ENCODE measurements around the gene C1orf232.

C1orf232 gene

GRCh38 chr1:26189751-26190275, 21.1 kb upstream of the C1orf232 start:
- Histone ChIP-seq H2AFZ (ENCODE audit: low read length) (no peak overlapping the region), H3K27me3 (ENCODE audit: control insufficient read depth in 3 of 3, insufficient read depth in 3 of 3, low read depth in 1 of 3, low read length in 3 of 3) (peaks cover 0 to 6% (median 0%) of the 10 kb centered on the region in 3 experiments), H3K9ac (ENCODE audit: low read depth, low read length, poor library complexity) (no peak overlapping the region), H3K4me1 (ENCODE audit: control insufficient read depth in 2 of 2, insufficient read depth in 1 of 2, low read depth in 1 of 2, low read length in 2 of 2) (peaks cover 5 to 13% of the 10 kb centered on the region in 2 donors), H2AK5ac (ENCODE audit: low read depth, low read length) (no peak overlapping the region), H3K27ac (replicated peaks; ENCODE audit: low read length) (peak overlapping the region; percentile 49), H2BK12ac (ENCODE audit: low read length) (no peak overlapping the region), H4K8ac (ENCODE audit: low read depth, low read length) (no peak overlapping the region), H3K14ac (ENCODE audit: low read length) (no peak overlapping the region), H2BK5ac (ENCODE audit: low read length) (no peak overlapping the region), H3K4me3 (ENCODE audit: low read length in 2 of 2) (no peak overlapping the region), H3K4ac (ENCODE audit: low read length) (no peak overlapping the region), H3K79me1 (ENCODE audit: low read depth, low read length) (no peaks in the 10 kb centered on the region), H3K36me3 (replicated peaks in 1 of 2; ENCODE audit: control insufficient read depth in 2 of 2, insufficient read depth in 2 of 2, low read length in 2 of 2) (peaks cover 0 to 7% of the 10 kb centered on the region in 2 donors), H2BK15ac (ENCODE audit: low read length) (no peak overlapping the region), H2BK120ac (ENCODE audit: low read depth, low read length) (no peak overlapping the region), H3K4me2 (ENCODE audit: insufficient read depth, low read length, poor library complexity, severe bottlenecking) (no peak overlapping the region), H4K91ac (ENCODE audit: low read depth, low read length, poor library complexity) (no peak overlapping the region), H3K23ac (ENCODE audit: low read depth, low read length, poor library complexity) (no peak overlapping the region), H3K18ac (ENCODE audit: low read length) (peak overlapping the region; percentile 36), H3K9me3 (replicated peaks in 1 of 2; ENCODE audit: control insufficient read depth in 2 of 2, insufficient read depth in 1 of 2, low read depth in 1 of 2, low read length in 2 of 2) (no peaks in the 10 kb centered on the region)
- no CpG with 5 or more reads among the region's 7 CpGs for WGBS, 2 donors (ENCODE audit: extremely low coverage in 2 of 2, insufficient read length in 2 of 2, insufficient replicate concordance in 1 of 2)
- no peak for DNase-seq (ENCODE audit: low spot score)

- H3K4me2 ChIP-seq (ENCODE audit: insufficient read depth, low read length, poor library complexity, severe bottlenecking): no peak overlapping the region
- no peak overlapping the region for H2BK12ac ChIP-seq (ENCODE audit: low read length)
- no peak overlapping the region for H3K4ac ChIP-seq (ENCODE audit: low read length)
- H3K9ac ChIP-seq (ENCODE audit: low read depth, low read length, poor library complexity): no peak overlapping the region
- no peak overlapping the region for H4K8ac ChIP-seq (ENCODE audit: low read depth, low read length)
- H2AK5ac ChIP-seq (ENCODE audit: low read depth, low read length): no peak overlapping the region
- no peak overlapping the region for H2BK120ac ChIP-seq (ENCODE audit: low read depth, low read length)
- H3K4me3 ChIP-seq (ENCODE audit: low read length in 2 of 2): no peak overlapping the region
- H3K4me1 ChIP-seq (ENCODE audit: control insufficient read depth in 2 of 2, insufficient read depth in 1 of 2, low read depth in 1 of 2, low read length in 2 of 2): peaks cover 5 to 13% of the 10 kb centered on the region in 2 donors
- peaks cover 0 to 4% (median 0%) of the 10 kb centered on the region in 3 experiments for H3K27me3 ChIP-seq (ENCODE audit: control insufficient read depth in 3 of 3, insufficient read depth in 3 of 3, low read depth in 1 of 3, low read length in 3 of 3)
- no peaks in the 10 kb centered on the region for H3K9me3 ChIP-seq (replicated peaks in 1 of 2; ENCODE audit: control insufficient read depth in 2 of 2, insufficient read depth in 1 of 2, low read depth in 1 of 2, low read length in 2 of 2)
- no peak overlapping the region for H3K14ac ChIP-seq (ENCODE audit: low read length)
- peak overlapping the region; percentile 58 for H3K23ac ChIP-seq (ENCODE audit: low read depth, low read length, poor library complexity)
- no peak overlapping the region for H3K27ac ChIP-seq (replicated peaks; ENCODE audit: low read length)
- peak overlapping the region; percentile 22 for H2BK5ac ChIP-seq (ENCODE audit: low read length)
- H2BK15ac ChIP-seq (ENCODE audit: low read length): no peak overlapping the region
- H4K91ac ChIP-seq (ENCODE audit: low read depth, low read length, poor library complexity): no peak overlapping the region
- H3K79me1 ChIP-seq (ENCODE audit: low read depth, low read length): no peaks in the 10 kb centered on the region
- no CpG with 5 or more reads among the region's 6 CpGs for WGBS, 2 donors (ENCODE audit: extremely low coverage in 2 of 2, insufficient read length in 2 of 2, insufficient replicate concordance in 1 of 2)
- no peak for DNase-seq (ENCODE audit: low spot score)
- H3K18ac ChIP-seq (ENCODE audit: low read length): no peak overlapping the region
- H3K36me3 ChIP-seq (replicated peaks in 1 of 2; ENCODE audit: control insufficient read depth in 2 of 2, insufficient read depth in 2 of 2, low read length in 2 of 2): peaks cover 0 to 7% of the 10 kb centered on the region in 2 donors
- H2AFZ ChIP-seq (ENCODE audit: low read length): no peak overlapping the region
Observed at GRCh38 chr1:26189331-26189730, 20.6 kb upstream of the C1orf232 start.

- H2BK12ac ChIP-seq (ENCODE audit: low read length): no peak overlapping the region
- no peak for DNase-seq (ENCODE audit: low spot score)
- WGBS, 2 donors (ENCODE audit: extremely low coverage in 2 of 2, insufficient read length in 2 of 2, insufficient replicate concordance in 1 of 2): no CpG with 5 or more reads among the region's 8 CpGs
- H3K4me1 ChIP-seq (ENCODE audit: control insufficient read depth in 2 of 2, insufficient read depth in 1 of 2, low read depth in 1 of 2, low read length in 2 of 2): peaks cover 5 to 13% of the 10 kb centered on the region in 2 donors
- no peak overlapping the region for H2BK5ac ChIP-seq (ENCODE audit: low read length)
- H2AFZ ChIP-seq (ENCODE audit: low read length): no peak overlapping the region
- H3K4me3 ChIP-seq (ENCODE audit: low read length in 2 of 2): no peak overlapping the region
- H3K27ac ChIP-seq (replicated peaks; ENCODE audit: low read length): no peak overlapping the region
- H2AK5ac ChIP-seq (ENCODE audit: low read depth, low read length): no peak overlapping the region
- no peak overlapping the region for H4K91ac ChIP-seq (ENCODE audit: low read depth, low read length, poor library complexity)
- no peaks in the 10 kb centered on the region for H3K27me3 ChIP-seq (ENCODE audit: control insufficient read depth in 3 of 3, insufficient read depth in 3 of 3, low read depth in 1 of 3, low read length in 3 of 3)
- H3K9ac ChIP-seq (ENCODE audit: low read depth, low read length, poor library complexity): peak overlapping the region; percentile 44
- no peak overlapping the region for H3K14ac ChIP-seq (ENCODE audit: low read length)
- H2BK15ac ChIP-seq (ENCODE audit: low read length): no peak overlapping the region
- no peak overlapping the region for H3K4me2 ChIP-seq (ENCODE audit: insufficient read depth, low read length, poor library complexity, severe bottlenecking)
- H3K36me3 ChIP-seq (replicated peaks in 1 of 2; ENCODE audit: control insufficient read depth in 2 of 2, insufficient read depth in 2 of 2, low read length in 2 of 2): peaks cover 0 to 7% of the 10 kb centered on the region in 2 donors
- peak overlapping the region; percentile 31 for H2BK120ac ChIP-seq (ENCODE audit: low read depth, low read length)
- H3K23ac ChIP-seq (ENCODE audit: low read depth, low read length, poor library complexity): no peak overlapping the region
- H3K9me3 ChIP-seq (replicated peaks in 1 of 2; ENCODE audit: control insufficient read depth in 2 of 2, insufficient read depth in 1 of 2, low read depth in 1 of 2, low read length in 2 of 2): no peaks in the 10 kb centered on the region
- H3K18ac ChIP-seq (ENCODE audit: low read length): peak overlapping the region; percentile 25
- H3K79me1 ChIP-seq (ENCODE audit: low read depth, low read length): no peaks in the 10 kb centered on the region
- H4K8ac ChIP-seq (ENCODE audit: low read depth, low read length): peak overlapping the region; percentile 17
- H3K4ac ChIP-seq (ENCODE audit: low read length): no peak overlapping the region
Observed at GRCh38 chr1:26188477-26188876, 19.7 kb upstream of the C1orf232 start.

- no peak overlapping the region for H2BK5ac ChIP-seq (ENCODE audit: low read length)
- no peak overlapping the region for H3K4me3 ChIP-seq (ENCODE audit: low read length in 2 of 2)
- no peak overlapping the region for H2AK5ac ChIP-seq (ENCODE audit: low read depth, low read length)
- H3K4me2 ChIP-seq (ENCODE audit: insufficient read depth, low read length, poor library complexity, severe bottlenecking): no peak overlapping the region
- H4K91ac ChIP-seq (ENCODE audit: low read depth, low read length, poor library complexity): no peak overlapping the region
- H3K9ac ChIP-seq (ENCODE audit: low read depth, low read length, poor library complexity): no peak overlapping the region
- H2BK120ac ChIP-seq (ENCODE audit: low read depth, low read length): peak overlapping the region; percentile 31
- H3K36me3 ChIP-seq (replicated peaks in 1 of 2; ENCODE audit: control insufficient read depth in 2 of 2, insufficient read depth in 2 of 2, low read length in 2 of 2): peaks cover 0 to 7% of the 10 kb centered on the region in 2 donors
- H2BK15ac ChIP-seq (ENCODE audit: low read length): no peak overlapping the region
- no peak overlapping the region for H4K8ac ChIP-seq (ENCODE audit: low read depth, low read length)
- H3K23ac ChIP-seq (ENCODE audit: low read depth, low read length, poor library complexity): no peak overlapping the region
- DNase-seq (ENCODE audit: low spot score): no peak
- H3K4me1 ChIP-seq (ENCODE audit: control insufficient read depth in 2 of 2, insufficient read depth in 1 of 2, low read depth in 1 of 2, low read length in 2 of 2): peaks cover 5 to 13% of the 10 kb centered on the region in 2 donors
- no peak overlapping the region for H3K18ac ChIP-seq (ENCODE audit: low read length)
- H3K27me3 ChIP-seq (ENCODE audit: control insufficient read depth in 3 of 3, insufficient read depth in 3 of 3, low read depth in 1 of 3, low read length in 3 of 3): no peaks in the 10 kb centered on the region
- H3K14ac ChIP-seq (ENCODE audit: low read length): no peak overlapping the region
- no peak overlapping the region for H2AFZ ChIP-seq (ENCODE audit: low read length)
- no peak overlapping the region for H3K27ac ChIP-seq (replicated peaks; ENCODE audit: low read length)
- WGBS, 2 donors (ENCODE audit: extremely low coverage in 2 of 2, insufficient read length in 2 of 2, insufficient replicate concordance in 1 of 2): no CpG with 5 or more reads among the region's 6 CpGs
- H3K4ac ChIP-seq (ENCODE audit: low read length): no peak overlapping the region
- no peaks in the 10 kb centered on the region for H3K9me3 ChIP-seq (replicated peaks in 1 of 2; ENCODE audit: control insufficient read depth in 2 of 2, insufficient read depth in 1 of 2, low read depth in 1 of 2, low read length in 2 of 2)
- H2BK12ac ChIP-seq (ENCODE audit: low read length): no peak overlapping the region
- H3K79me1 ChIP-seq (ENCODE audit: low read depth, low read length): no peaks in the 10 kb centered on the region
Observed at GRCh38 chr1:26187882-26188281, 19.1 kb upstream of the C1orf232 start.

Measured in neuronal stem cell (in vitro differentiated cells).